Measurements from ENCODE around the gene CINP. TPM values are rescaled to one million over a fixed set of nuclear protein-coding genes. Genes with fewer than 3 reads are reported as not detected.

The CINP gene
- total and polyA plus RNA-seq, 2 of the 13 experiments (the other 11 are each of a cell fraction or from before 2014, with no cell fraction given): 32.8 to 42.8 TPM

- peak; percentile 42 for TF ChIP-seq PHF8 (CRISPR knock-in tag; IDR thresholded peaks at IDR 0.05)
- no peak for TF ChIP-seq ZNF646 (CRISPR knock-in tag; IDR thresholded peaks at IDR 0.05)
Measured at GRCh38 chr14:102363182-102363943, 673 bp upstream of the CINP start (continued).

GRCh38 chr14:102362084-102362483 is 606 bp downstream of the CINP start:
- intact Hi-C loops (cut with micrococcal nuclease; ENCODE audit: unreplicated experiment): loop anchor here (2.0 to 5.0 kb wide), 2 partner anchors 43 to 230 kb away; partner anchors contain the start of genes RCOR1 and ZNF839
- peak overlapping the region; percentile 86 for H3K9ac ChIP-seq (ENCODE audit: insufficient read depth, low read depth, low read length)
- peaks cover 19% of the 10 kb centered on the region for H3K79me2 ChIP-seq (ENCODE audit: insufficient read depth, low read length)
- peak overlapping the region; percentile 63 for H3K27ac ChIP-seq (ENCODE audit: extremely low read length, insufficient read depth, low read length)
- H3K36me3 ChIP-seq (replicated peaks in 1 of 2; ENCODE audit: control insufficient read depth in 1 of 2, insufficient read depth in 2 of 2, low read length in 2 of 2): 0 out of 5 replicates have a peak, but pooled peaks cover 0 to 12% of the 10 kb centered on the region in 2 experiments
- POLR2A ChIA-PET: interaction anchor here (0.6 to 1.9 kb wide), 6 partner anchors 8 to 115 kb away, joined by 3 to 10 read pairs (median 4); partner anchors contain the start of genes MOK and ZNF839
- no peak for TF ChIP-seq GFI1 (CRISPR knock-in tag; IDR thresholded peaks at IDR 0.05; ENCODE audit: borderline replicate concordance)
- TF ChIP-seq ZNF562 (CRISPR knock-in tag; IDR thresholded peaks at IDR 0.05; ENCODE audit: borderline replicate concordance): no peak
- TF ChIP-seq FOSL2 (CRISPR knock-in tag; IDR thresholded peaks at IDR 0.05): no peak
- TF ChIP-seq ZMYM3 (CRISPR knock-in tag; IDR thresholded peaks at IDR 0.05): 0 out of 2 replicates have a peak, but pooled peaks have one; percentile 13
- peak; percentile 82 for TF ChIP-seq ZNF629 (CRISPR knock-in tag; conservative IDR thresholded peaks at IDR 0.05)
- H4K20me1 ChIP-seq (ENCODE audit: insufficient read depth, low read length): no peaks in the 10 kb centered on the region
- H3K4me2 ChIP-seq (ENCODE audit: low read depth, low read length): peak overlapping the region; percentile 89
- peaks cover 37% of the 10 kb centered on the region for H3K4me1 ChIP-seq (ENCODE audit: insufficient read depth, low read length)
- no peaks in the 10 kb centered on the region; a peak in 1 of 5 replicates for H3K27me3 ChIP-seq (ENCODE audit: control insufficient read depth in 1 of 2, insufficient read depth in 2 of 2, low read length in 2 of 2)
- no peak overlapping the region for H2AFZ ChIP-seq (ENCODE audit: low read length)
- 3% methylated on average over 4 of the region's 4 CpGs for WGBS (ENCODE audit: low lambda C conversion rate)
- TSS peak; percentile 87 for BruUV-seq (replicated peaks)
- DNase-seq (ENCODE audit: low spot score) (no peak), ATAC-seq (no peak), FAIRE-seq (no peak)
- H3K9me3 ChIP-seq (ENCODE audit: low read length): no peaks in the 10 kb centered on the region
- H3K4me3 ChIP-seq (replicated peaks in 1 of 3; ENCODE audit: insufficient read depth in 1 of 3, low read depth in 2 of 3, low read length in 3 of 3): peak overlapping the region; percentile 83 to 92 (median 84)
- CTCF ChIA-PET (ENCODE audit: low intra/inter-chr PET ratio, low total read pairs): no interaction called here
- in situ Hi-C loops (cut with HindIII; ENCODE audit: extremely low pct_ligation_motif_present, low pct_unique_long_range_greater_than_20kb): no loop called here
